RPMI7951 (cell line): ENCODE data around the gene APBB2. TPM values are rescaled to one million over a fixed set of nuclear protein-coding genes. Genes with fewer than 3 reads are reported as not detected.
"Not testable (repeated sequence)": the region's sequence is repeated elsewhere in the genome, so short reads cannot be mapped to it uniquely, and the experiment has no call there.

Experiments used
- DNase-seq: peaks from one replicate; pipeline ENCODE4 v3.0.0-alpha.2; 2012; ENCODE audit warnings: low read depth
- total RNA-seq: library from RNA; depleted of rRNA; stranded (reverse); fragments of >200 nt; shearing (Covaris generic); gene quantifications from 2 replicates; pipeline ENCODE4 v1.2.3, GENCODE V29; 2014

Gene APBB2
- total RNA-seq, 1 experiment from 2014 or later = 54.3 TPM

GRCh38 chr4:40908702-40909362, 305.5 kb downstream of the APBB2 start:
- DNase-seq = peak; percentile 73

- DNase-seq = no peak
Observed at GRCh38 chr4:40908297-40908696, 306.0 kb downstream of the APBB2 start.

GRCh38 chr4:40905414-40905813, 308.9 kb downstream of the APBB2 start:
- no peak for DNase-seq

- not testable (repeated sequence) for DNase-seq
Observed at GRCh38 chr4:40900531-40900930, 313.8 kb downstream of the APBB2 start.

GRCh38 chr4:40897557-40898203, 316.7 kb downstream of the APBB2 start:
- peak; percentile 61 for DNase-seq

GRCh38 chr4:40890764-40891163, 323.6 kb downstream of the APBB2 start:
- DNase-seq = no peak

- no peak for DNase-seq
Observed at GRCh38 chr4:40890199-40890598, 324.1 kb downstream of the APBB2 start.

GRCh38 chr4:40888933-40889332, 325.4 kb downstream of the APBB2 start:
- no peak for DNase-seq

GRCh38 chr4:40887764-40888131, 326.6 kb downstream of the APBB2 start:
- peak; percentile 76 for DNase-seq

- peak; percentile 15 for DNase-seq
Observed at GRCh38 chr4:40886931-40887763, 327.2 kb downstream of the APBB2 start.

GRCh38 chr4:40881851-40882250, 332.5 kb downstream of the APBB2 start:
- DNase-seq = no peak

- DNase-seq = peak; percentile 20
Observed at GRCh38 chr4:40881096-40881495, 333.2 kb downstream of the APBB2 start.

- DNase-seq = no peak
Observed at GRCh38 chr4:40878548-40879055, 335.7 kb downstream of the APBB2 start.

- no peak for DNase-seq
Observed at GRCh38 chr4:40877081-40877480, 337.3 kb downstream of the APBB2 start.

- no peak for DNase-seq
Observed at GRCh38 chr4:40875507-40876150, 338.7 kb downstream of the APBB2 start.

GRCh38 chr4:40874901-40875300, 339.4 kb downstream of the APBB2 start:
- DNase-seq = no peak

- DNase-seq = no peak
Observed at GRCh38 chr4:40874331-40874730, 340.0 kb downstream of the APBB2 start.

- no peak for DNase-seq
Observed at GRCh38 chr4:40871695-40872250, 342.6 kb downstream of the APBB2 start.

GRCh38 chr4:40870150-40870549, 344.2 kb downstream of the APBB2 start:
- no peak for DNase-seq

- DNase-seq = no peak
Observed at GRCh38 chr4:40865696-40866095, 348.6 kb downstream of the APBB2 start.

- no peak for DNase-seq
Observed at GRCh38 chr4:40864531-40864930, 349.8 kb downstream of the APBB2 start.

GRCh38 chr4:40858962-40859361, 355.4 kb downstream of the APBB2 start:
- no peak for DNase-seq
